Measurements from ENCODE around the gene LRFN3. TPM values are rescaled to one million over a fixed set of nuclear protein-coding genes. Genes with fewer than 3 reads are reported as not detected.

The LRFN3 gene
- total and polyA plus RNA-seq, 2 donors (not counting 1 experiment from before 2014, with no cell fraction given): 0.79 to 1.6 TPM

- intact Hi-C loops (cut with micrococcal nuclease): loop anchor here (2.0 to 10.0 kb wide), 2 partner anchors 157 to 187 kb away; partner anchors contain the start of genes KMT2B, PSENEN and U2AF1L4
- Histone ChIP-seq H3K4me2 (replicated peaks; ENCODE audit: low read depth, low read length, poor library complexity, severe bottlenecking) (peak within 1 kb of the TSS; percentile 79), H3K9me3 (ENCODE audit: control extremely low read depth in 1 of 3, control insufficient read depth in 2 of 3, insufficient read depth in 1 of 3, low read length in 2 of 3) (peaks cover 0 to 3% (median 0%) of the 10 kb centered on the region in 3 donors), H3K79me2 (ENCODE audit: control insufficient read depth, insufficient read depth, low read length) (peaks cover 25% of the 10 kb centered on the region), H3K27ac (ENCODE audit: low read length in 2 of 2) (peak within 1 kb of the TSS; percentile 100), H3K4me3 (ENCODE audit: control extremely low read depth in 1 of 5, extremely low read depth in 1 of 5, insufficient read depth in 1 of 5, low read depth in 2 of 5, low read length in 4 of 5) (peak within 1 kb of the TSS; percentile 39 to 55 (median 43)), H2AFZ (ENCODE audit: insufficient read depth, low read depth, low read length, poor library complexity, severe bottlenecking) (no peak within 1 kb of the TSS), H4K20me1 (ENCODE audit: control insufficient read depth, insufficient read depth, low read length, poor library complexity, severe bottlenecking) (peaks cover 25% of the 10 kb centered on the region), H3K9ac (ENCODE audit: low read length) (peak within 1 kb of the TSS; percentile 50), H3K36me3 (replicated peaks in 1 of 2; ENCODE audit: control extremely low read depth in 1 of 2, control insufficient read depth in 1 of 2, extremely low read depth in 1 of 2, insufficient read depth in 2 of 2, low read length in 1 of 2) (peaks cover 6 to 19% of the 10 kb centered on the region in 2 experiments), H3K4me1 (ENCODE audit: control insufficient read depth in 2 of 2, insufficient read depth in 2 of 2, low read length in 2 of 2) (peaks cover 58 to 70% of the 10 kb centered on the region in 2 donors), H3K27me3 (replicated peaks in 1 of 4; ENCODE audit: control extremely low read depth in 1 of 4, control insufficient read depth in 3 of 4, insufficient read depth in 4 of 4, low read length in 3 of 4) (no peaks in the 10 kb centered on the region)
- Mint-ChIP-seq H3K4me3 (peak within 1 kb of the TSS; percentile 86), H3K9me3 (ENCODE audit: insufficient read depth) (no peaks in the 10 kb centered on the region), H3K27ac (peak within 1 kb of the TSS; percentile 99), H3K27me3 (no peaks in the 10 kb centered on the region), H3K4me1 (peaks cover 63% of the 10 kb centered on the region)
- WGBS (ENCODE audit: insufficient coverage): 0% methylated on average over 6 of the region's 6 CpGs
- DNase-seq (peak; percentile 79), ATAC-seq (ENCODE audit: low read depth) (no peak)
- no peak for TF ChIP-seq CTCF (IDR thresholded peaks at IDR 0.05)
- TF ChIP-seq EZH2 (IDR thresholded peaks at IDR 0.05; ENCODE audit: borderline replicate concordance, insufficient read depth, low read depth, low read length, poor library complexity, severe bottlenecking): no peak
- ChIA-PET CTCF (interaction anchor here (0.8 to 2.3 kb wide), 3 partner anchors 20 to 47 kb away, joined by 3 to 11 read pairs (median 3); no protein-coding TSS in a partner anchor), POLR2A (interaction anchor here (2.4 kb wide), 1 partner anchor 28 kb away, joined by 34 read pairs; no protein-coding TSS in a partner anchor)
These were observed 34.1 kb upstream of the LRFN3 start, which contains the start of gene HCST for GRCh38 chr19:35901854-35902661. TSS of gene HCST (plus strand) at chr19:35902529. CDS start at chr19:35902594, 65 bp downstream.
